ENCODE results near the gene CRYBB1. TPM values are rescaled to one million over a fixed set of nuclear protein-coding genes. Genes with fewer than 3 reads are reported as not detected.

The CRYBB1 gene
- not detected in 2 replicates for total RNA-seq

GRCh38 chr22:26617271-26618199 is at the start of gene CRYBB1:
TSS of gene CRYBB1 (minus strand) at chr22:26618027. CDS start at chr22:26616319, 1,708 bp downstream.

GRCh38 chr22:26656891-26657851 is 39.3 kb upstream of the CRYBB1 start, which contains the start of gene MIAT:
TSS of gene MIAT (plus strand) at chr22:26657588.

GRCh38 chr22:26621663-26622062 is 3.8 kb upstream of the CRYBB1 start, which contains the start of gene CRYBA4:
TSS of gene CRYBA4 (plus strand) at chr22:26621963. CDS start at chr22:26622597, 634 bp downstream.

GRCh38 chr22:26589845-26590736 is 27.7 kb downstream of the CRYBB1 start, which contains the start of gene TPST2:
TSS of gene TPST2 (minus strand) at chr22:26590132. CDS start at chr22:26541630, 48,502 bp downstream.

Small RNAs within 50 kb of the gene (small RNA-seq; reads per million reads assigned to genes)
- 2.8 reads per million, percentile 81 among the genes with 10 or more reads in this experiment for gene MIR548J
- gene RF01874: not detected

Other genes starting within 250 kb of the CRYBB1 start
- 2.6 and 4.8 TPM in 2 replicates for gene ASPHD2, start 188.8 kb downstream of the CRYBB1 start, total RNA-seq
- 41.4 and 49.1 TPM in 2 replicates for gene HPS4, start 134.2 kb downstream of the CRYBB1 start, total RNA-seq
- gene SRRD, start 134.2 kb downstream of the CRYBB1 start, total RNA-seq: 17.4 and 20.1 TPM in 2 replicates
- 30.5 and 32.8 TPM in 2 replicates for gene TFIP11, start 105.6 kb downstream of the CRYBB1 start, total RNA-seq
- gene TPST2, start 27.9 kb downstream of the CRYBB1 start, total RNA-seq: 28.5 and 29.0 TPM in 2 replicates
- gene CRYBA4, start 3.9 kb upstream of the CRYBB1 start, total RNA-seq: not detected in 2 replicates
- gene MIAT, start 39.6 kb upstream of the CRYBB1 start, total RNA-seq: 0.76 and 0.78 TPM in 2 replicates

Data from articular chondrocyte of knee joint (primary cell).